Measurements from ENCODE around the gene PKNOX2.

DNA sequence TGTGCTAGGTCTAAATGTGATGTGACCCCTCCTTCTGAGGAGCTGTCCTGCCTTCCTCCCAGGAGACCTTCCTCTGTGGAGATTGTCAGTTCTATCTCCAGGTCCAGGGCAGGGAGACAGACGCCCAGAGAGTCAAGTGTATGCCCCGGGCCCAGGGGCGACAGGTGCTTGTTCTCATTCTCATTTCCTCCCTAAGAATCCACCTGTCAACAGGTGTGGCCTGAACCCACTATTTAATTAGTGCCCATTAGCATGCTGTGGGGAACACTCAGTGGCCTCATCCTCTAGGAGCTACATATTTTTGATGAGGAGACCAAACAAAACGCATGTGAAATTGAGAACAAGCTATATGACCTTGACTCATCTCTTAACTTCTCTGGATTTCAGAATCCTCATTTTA is 9.5 kb downstream of the PKNOX2 start:
- TF ChIP-seq CTCF (IDR thresholded peaks at IDR 0.05) (no peak), POLR2A (IDR thresholded peaks at IDR 0.05) (no peak), EP300 (IDR thresholded peaks at IDR 0.05) (no peak), POLR2AphosphoS5 (IDR thresholded peaks at IDR 0.05) (no peak)

Measured in gastroesophageal sphincter (tissue), 3 donors.